ENCODE measurements around the gene ESR1.
"Not testable (repeated sequence)": the region's sequence is repeated elsewhere in the genome, so short reads cannot be mapped to it uniquely, and the experiment has no call there.

Gene ESR1

GRCh38 chr6:151881231-151881630 lies 73.7 kb downstream of the ESR1 start:
- no peak for ATAC-seq (replicated peaks)
- no peak for DNase-seq
- H3K9me3 Mint-ChIP-seq, result no peaks in the 10 kb centered on the region
- no peak overlapping the region for H3K27ac Mint-ChIP-seq
- H3K36me3 Mint-ChIP-seq (ENCODE audit: insufficient read depth), result no peaks in the 10 kb centered on the region
- H3K4me1 Mint-ChIP-seq (ENCODE audit: low read depth in 2 of 2), result no peaks in the 10 kb centered on the region
- no peak overlapping the region for H3K4me3 Mint-ChIP-seq
- H3K27me3 Mint-ChIP-seq, result no peaks in the 10 kb centered on the region

- ATAC-seq (replicated peaks) (no peak), DNase-seq (no peak)
- Mint-ChIP-seq H3K4me1 (ENCODE audit: low read depth in 2 of 2) (no peaks in the 10 kb centered on the region), H3K36me3 (ENCODE audit: insufficient read depth) (no peaks in the 10 kb centered on the region), H3K27ac (no peak overlapping the region), H3K4me3 (no peak overlapping the region), H3K9me3 (no peaks in the 10 kb centered on the region), H3K27me3 (no peaks in the 10 kb centered on the region)
Measured at GRCh38 chr6:151882206-151882605, 74.7 kb downstream of the ESR1 start.

DNA sequence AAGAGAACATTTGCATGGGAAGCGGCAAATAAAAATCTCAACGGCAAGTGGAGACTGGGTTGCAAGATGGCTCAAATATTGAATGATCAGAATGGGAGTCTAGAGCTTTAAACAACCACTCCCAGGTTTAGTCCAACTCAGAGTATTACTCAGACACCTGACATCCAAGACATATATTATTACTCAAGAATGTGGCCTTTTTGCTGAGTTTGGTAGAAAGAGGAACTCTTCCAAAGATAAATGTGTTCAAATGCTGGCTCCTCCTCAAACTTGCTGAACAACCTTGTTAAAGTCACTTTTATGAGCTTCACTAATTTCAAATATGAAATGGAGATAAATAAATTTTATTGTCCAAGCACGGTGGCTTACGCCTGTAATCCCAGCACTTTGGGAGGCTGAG lies 77.8 kb downstream of the ESR1 start:
- Mint-ChIP-seq H3K36me3 (ENCODE audit: insufficient read depth) (no peaks in the 10 kb centered on the region), H3K4me1 (ENCODE audit: low read depth in 2 of 2) (no peaks in the 10 kb centered on the region), H3K9me3 (no peaks in the 10 kb centered on the region), H3K27me3 (no peaks in the 10 kb centered on the region), H3K27ac (no peak overlapping the region), H3K4me3 (no peak overlapping the region)
- no peak for ATAC-seq (replicated peaks)
- no peak for DNase-seq

- ATAC-seq (replicated peaks) (no peak), DNase-seq (no peak)
- Mint-ChIP-seq H3K4me1 (ENCODE audit: low read depth in 2 of 2) (no peaks in the 10 kb centered on the region), H3K9me3 (no peaks in the 10 kb centered on the region), H3K4me3 (no peak overlapping the region), H3K27me3 (peaks cover 11 to 24% of the 10 kb centered on the region in 2 donors), H3K36me3 (ENCODE audit: insufficient read depth) (no peaks in the 10 kb centered on the region), H3K27ac (no peak overlapping the region)
Measured at GRCh38 chr6:151891524-151891923, 84.0 kb downstream of the ESR1 start.

DNA sequence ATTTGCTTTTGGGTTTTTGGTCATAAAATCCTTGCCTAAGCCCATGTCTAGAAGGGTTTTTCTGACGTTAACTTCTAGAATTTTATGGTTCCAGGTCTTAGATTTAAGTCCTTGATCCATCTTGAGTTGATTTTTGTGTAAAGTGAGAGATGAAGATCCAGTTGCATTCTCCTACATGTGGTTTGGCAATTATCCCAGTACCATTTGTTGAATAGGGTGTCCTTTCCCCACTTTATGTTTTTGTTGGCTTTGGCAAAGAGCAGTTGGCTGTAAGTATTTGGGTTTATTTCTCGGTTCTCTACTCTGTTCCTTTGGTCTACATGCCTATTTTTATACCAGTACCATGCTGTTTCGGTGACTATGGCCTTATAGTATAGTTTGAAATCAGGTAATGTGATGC lies 86.9 kb downstream of the ESR1 start:
- H3K36me3 Mint-ChIP-seq (ENCODE audit: insufficient read depth); ATAC-seq (replicated peaks); H3K4me1 Mint-ChIP-seq (ENCODE audit: low read depth in 2 of 2); H3K27ac Mint-ChIP-seq; DNase-seq; H3K9me3 Mint-ChIP-seq; H3K4me3 Mint-ChIP-seq: not testable (repeated sequence)
- peaks cover 14 to 24% of the 10 kb centered on the region in 2 donors for H3K27me3 Mint-ChIP-seq

GRCh38 chr6:151899221-151899620 lies 91.7 kb downstream of the ESR1 start:
- H3K9me3 Mint-ChIP-seq; H3K36me3 Mint-ChIP-seq (ENCODE audit: insufficient read depth); ATAC-seq (replicated peaks); H3K4me1 Mint-ChIP-seq (ENCODE audit: low read depth in 2 of 2); H3K27ac Mint-ChIP-seq; H3K4me3 Mint-ChIP-seq; DNase-seq: not testable (repeated sequence)
- peaks cover 14 to 37% of the 10 kb centered on the region in 2 donors for H3K27me3 Mint-ChIP-seq

DNA sequence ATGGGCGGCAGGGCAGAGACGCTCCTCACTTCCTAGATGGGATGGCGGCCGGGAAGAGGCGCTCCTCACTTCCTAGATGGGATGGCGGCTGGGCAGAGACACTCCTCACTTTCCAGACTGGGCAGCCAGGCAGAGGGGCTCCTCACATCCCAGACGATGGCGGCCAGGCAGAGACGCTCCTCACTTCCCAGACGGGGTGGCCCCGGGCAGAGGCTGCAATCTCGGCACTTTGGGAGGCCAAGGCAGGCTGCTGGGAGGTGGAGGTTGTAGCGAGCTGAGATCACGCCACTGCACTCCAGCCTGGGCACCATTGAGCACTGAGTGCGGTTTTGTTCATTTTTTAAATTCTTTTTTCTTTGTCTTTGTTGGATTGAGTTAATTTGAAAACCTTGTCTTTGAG lies 92.3 kb downstream of the ESR1 start:
- not testable (repeated sequence) for H3K36me3 Mint-ChIP-seq (ENCODE audit: insufficient read depth); H3K27ac Mint-ChIP-seq; DNase-seq; ATAC-seq (replicated peaks); H3K4me1 Mint-ChIP-seq (ENCODE audit: low read depth in 2 of 2); H3K9me3 Mint-ChIP-seq; H3K4me3 Mint-ChIP-seq
- peaks cover 12 to 31% of the 10 kb centered on the region in 2 donors for H3K27me3 Mint-ChIP-seq

DNA sequence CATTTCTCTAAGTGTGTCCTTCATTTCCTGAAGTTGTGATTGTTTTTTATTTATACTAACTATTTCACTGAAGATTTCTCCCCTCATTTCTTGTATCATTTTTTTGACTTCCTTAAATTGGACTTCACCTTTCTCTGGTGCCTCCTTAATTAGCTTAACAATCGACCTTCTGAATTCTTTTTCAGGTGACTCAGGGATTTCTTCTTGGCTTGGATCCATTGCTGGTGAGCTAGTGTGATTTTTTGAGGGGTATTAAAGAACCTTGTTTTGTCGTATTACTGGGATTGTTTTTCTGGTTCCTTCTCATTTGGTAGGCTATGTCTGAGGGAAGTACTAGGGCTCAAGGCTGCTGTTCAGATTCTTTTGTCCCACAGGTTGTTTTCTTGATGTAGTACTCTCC lies 92.8 kb downstream of the ESR1 start:
- no peak for ATAC-seq (replicated peaks)

GRCh38 chr6:151901009-151901411 lies 93.5 kb downstream of the ESR1 start:
- Mint-ChIP-seq H3K4me1 (ENCODE audit: low read depth in 2 of 2) (no peaks in the 10 kb centered on the region), H3K27me3 (peaks cover 8 to 19% of the 10 kb centered on the region in 2 donors), H3K27ac (no peak overlapping the region), H3K9me3 (no peaks in the 10 kb centered on the region), H3K4me3 (no peak overlapping the region), H3K36me3 (ENCODE audit: insufficient read depth) (no peaks in the 10 kb centered on the region)
- no peak for ATAC-seq (replicated peaks)
- no peak for DNase-seq

More for the DNA sequence above, 92.8 kb downstream of the ESR1 start:
- no peak overlapping the region for H3K4me3 Mint-ChIP-seq
- no peak overlapping the region for H3K27ac Mint-ChIP-seq
- DNase-seq, result no peak
- no peaks in the 10 kb centered on the region for H3K4me1 Mint-ChIP-seq (ENCODE audit: low read depth in 2 of 2)
- peaks cover 9 to 26% of the 10 kb centered on the region in 2 donors for H3K27me3 Mint-ChIP-seq
- no peaks in the 10 kb centered on the region for H3K9me3 Mint-ChIP-seq
- no peaks in the 10 kb centered on the region for H3K36me3 Mint-ChIP-seq (ENCODE audit: insufficient read depth)

DNA sequence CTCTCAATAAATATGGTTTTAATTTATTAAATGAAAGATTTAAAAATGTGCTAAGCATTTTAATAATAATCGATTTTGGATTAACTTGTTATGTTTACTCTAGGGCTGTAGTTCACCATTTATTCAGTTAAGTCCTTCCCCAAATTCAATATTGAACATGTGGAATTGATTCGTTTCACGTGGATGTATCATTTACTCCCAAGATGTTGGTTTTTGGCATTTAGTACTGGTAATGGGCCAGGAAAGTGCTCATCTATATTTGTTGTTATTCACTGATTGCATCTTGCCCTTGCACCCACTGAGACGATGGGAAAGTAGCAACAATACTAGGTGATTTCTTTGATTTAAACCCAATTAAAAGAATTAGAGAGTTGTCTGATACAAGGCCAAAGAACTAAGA lies 97.1 kb downstream of the ESR1 start:
- H3K9me3 Mint-ChIP-seq, result no peaks in the 10 kb centered on the region
- H3K4me1 Mint-ChIP-seq (ENCODE audit: low read depth in 2 of 2), result no peaks in the 10 kb centered on the region
- ATAC-seq (replicated peaks), result no peak
- H3K36me3 Mint-ChIP-seq (ENCODE audit: insufficient read depth), result no peaks in the 10 kb centered on the region
- no peak overlapping the region for H3K4me3 Mint-ChIP-seq
- DNase-seq, result no peak
- H3K27me3 Mint-ChIP-seq, result peaks cover 0 to 16% of the 10 kb centered on the region in 2 donors
- no peak overlapping the region for H3K27ac Mint-ChIP-seq

DNA sequence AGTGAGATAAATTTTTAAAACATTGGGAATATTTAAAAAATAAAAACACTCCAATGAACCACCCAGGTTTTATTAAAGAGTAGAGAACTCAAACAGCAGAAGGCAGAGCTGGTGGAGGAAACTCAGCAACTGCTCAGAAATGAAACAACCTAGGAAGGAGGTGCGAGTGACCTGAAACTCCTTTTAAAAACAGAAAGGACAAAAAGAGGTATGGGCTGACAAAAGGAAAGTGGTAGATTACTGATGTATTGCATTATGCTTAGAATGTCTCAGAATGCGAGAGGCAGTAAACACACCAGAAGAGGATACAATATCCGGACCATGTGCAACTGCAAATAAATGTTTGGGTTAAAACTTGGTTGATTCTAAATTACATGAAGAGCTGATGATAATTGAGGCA lies 97.6 kb downstream of the ESR1 start:
- no peaks in the 10 kb centered on the region for H3K4me1 Mint-ChIP-seq (ENCODE audit: low read depth in 2 of 2)
- no peaks in the 10 kb centered on the region for H3K9me3 Mint-ChIP-seq
- DNase-seq (no peak), ATAC-seq (replicated peaks) (no peak)
- peaks cover 0 to 16% of the 10 kb centered on the region in 2 donors for H3K27me3 Mint-ChIP-seq
- no peak overlapping the region for H3K4me3 Mint-ChIP-seq
- H3K36me3 Mint-ChIP-seq (ENCODE audit: insufficient read depth), result no peaks in the 10 kb centered on the region
- H3K27ac Mint-ChIP-seq, result no peak overlapping the region

DNA sequence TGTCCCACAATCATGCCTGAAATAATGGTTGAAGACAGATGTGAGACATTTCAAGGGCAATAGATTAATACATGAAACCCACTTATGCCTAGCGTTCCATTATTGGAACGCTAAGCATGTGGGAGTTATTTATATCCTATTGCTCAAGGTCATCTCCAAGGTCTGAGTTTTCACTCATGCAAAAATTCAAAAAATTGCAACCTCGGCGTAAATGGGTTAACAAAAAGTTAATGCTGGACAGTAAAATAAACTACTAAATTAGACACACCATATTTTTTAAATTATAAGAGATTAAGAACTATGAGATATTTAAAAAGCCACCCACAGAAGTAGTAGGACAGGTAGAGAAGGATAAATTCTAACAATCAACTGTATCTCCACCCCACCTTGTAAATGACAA lies 98.4 kb downstream of the ESR1 start:
- Mint-ChIP-seq H3K4me1 (ENCODE audit: low read depth in 2 of 2) (no peaks in the 10 kb centered on the region), H3K9me3 (no peaks in the 10 kb centered on the region), H3K27me3 (peaks cover 0 to 13% of the 10 kb centered on the region in 2 donors), H3K36me3 (ENCODE audit: insufficient read depth) (no peaks in the 10 kb centered on the region), H3K4me3 (no peak overlapping the region), H3K27ac (no peak overlapping the region)
- ATAC-seq (replicated peaks) (no peak), DNase-seq (no peak)

GRCh38 chr6:151911401-151911800 lies 103.9 kb downstream of the ESR1 start:
- Mint-ChIP-seq H3K4me1 (ENCODE audit: low read depth in 2 of 2) (no peaks in the 10 kb centered on the region), H3K9me3 (no peaks in the 10 kb centered on the region), H3K27ac (no peak overlapping the region), H3K27me3 (no peaks in the 10 kb centered on the region), H3K36me3 (ENCODE audit: insufficient read depth) (no peaks in the 10 kb centered on the region), H3K4me3 (no peak overlapping the region)
- ATAC-seq (replicated peaks) (no peak), DNase-seq (no peak)

DNA sequence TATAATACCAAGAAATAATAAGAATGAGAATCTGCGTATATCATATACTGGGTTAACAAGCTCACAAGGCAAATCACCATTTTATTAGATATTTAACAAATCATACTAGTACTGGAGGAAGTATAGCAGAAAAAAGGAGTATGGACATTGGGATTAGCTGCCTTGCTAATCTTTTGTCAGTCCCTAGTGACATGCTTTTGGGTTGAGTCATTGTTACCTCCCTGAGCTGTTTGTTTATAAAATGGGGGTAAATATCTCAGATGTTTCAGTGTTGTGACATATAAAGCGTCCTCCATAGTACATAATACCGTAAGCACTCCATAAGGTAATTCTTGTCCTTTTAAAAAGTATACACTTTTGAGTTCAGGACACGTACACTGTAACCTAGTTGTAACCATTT lies 107.0 kb downstream of the ESR1 start:
- Mint-ChIP-seq H3K4me1 (ENCODE audit: low read depth in 2 of 2) (no peaks in the 10 kb centered on the region), H3K4me3 (no peak overlapping the region), H3K9me3 (no peaks in the 10 kb centered on the region), H3K27me3 (no peaks in the 10 kb centered on the region), H3K36me3 (ENCODE audit: insufficient read depth) (no peaks in the 10 kb centered on the region), H3K27ac (no peak overlapping the region)
- ATAC-seq (replicated peaks), result no peak
- no peak for DNase-seq

GRCh38 chr6:151916075-151916474 lies 108.6 kb downstream of the ESR1 start:
- no peaks in the 10 kb centered on the region for H3K36me3 Mint-ChIP-seq (ENCODE audit: insufficient read depth)
- ATAC-seq (replicated peaks) (no peak), DNase-seq (no peak)
- H3K27ac Mint-ChIP-seq, result no peak overlapping the region
- H3K4me1 Mint-ChIP-seq (ENCODE audit: low read depth in 2 of 2), result no peaks in the 10 kb centered on the region
- no peaks in the 10 kb centered on the region for H3K27me3 Mint-ChIP-seq
- H3K4me3 Mint-ChIP-seq, result no peak overlapping the region
- no peaks in the 10 kb centered on the region for H3K9me3 Mint-ChIP-seq
